ENCODE measurements around the gene OAS2.

- TF ChIP-seq, protein P1, sequence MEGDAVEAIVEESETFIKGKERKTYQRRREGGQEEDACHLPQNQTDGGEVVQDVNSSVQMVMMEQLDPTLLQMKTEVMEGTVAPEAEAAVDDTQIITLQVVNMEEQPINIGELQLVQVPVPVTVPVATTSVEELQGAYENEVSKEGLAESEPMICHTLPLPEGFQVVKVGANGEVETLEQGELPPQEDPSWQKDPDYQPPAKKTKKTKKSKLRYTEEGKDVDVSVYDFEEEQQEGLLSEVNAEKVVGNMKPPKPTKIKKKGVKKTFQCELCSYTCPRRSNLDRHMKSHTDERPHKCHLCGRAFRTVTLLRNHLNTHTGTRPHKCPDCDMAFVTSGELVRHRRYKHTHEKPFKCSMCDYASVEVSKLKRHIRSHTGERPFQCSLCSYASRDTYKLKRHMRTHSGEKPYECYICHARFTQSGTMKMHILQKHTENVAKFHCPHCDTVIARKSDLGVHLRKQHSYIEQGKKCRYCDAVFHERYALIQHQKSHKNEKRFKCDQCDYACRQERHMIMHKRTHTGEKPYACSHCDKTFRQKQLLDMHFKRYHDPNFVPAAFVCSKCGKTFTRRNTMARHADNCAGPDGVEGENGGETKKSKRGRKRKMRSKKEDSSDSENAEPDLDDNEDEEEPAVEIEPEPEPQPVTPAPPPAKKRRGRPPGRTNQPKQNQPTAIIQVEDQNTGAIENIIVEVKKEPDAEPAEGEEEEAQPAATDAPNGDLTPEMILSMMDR (IDR thresholded peaks at IDR 0.05; ENCODE audit: low read length) = no peak
- TF ChIP-seq EZH2 (IDR thresholded peaks at IDR 0.05; ENCODE audit: borderline replicate concordance, low read length) = no peak
Measured at GRCh38 chr12:112936927-112937326, 41.4 kb upstream of the OAS2 start.

Measured in OCI-LY1 (cell line).